ENCODE data around the gene ARHGAP21. TPM values are rescaled to one million over a fixed set of nuclear protein-coding genes. Genes with fewer than 3 reads are reported as not detected.
"Not testable (repeated sequence)": the region's sequence is repeated elsewhere in the genome, so short reads cannot be mapped to it uniquely, and the experiment has no call there.

The ARHGAP21 gene
- total RNA-seq (2021) = 93.1 and 115 TPM in 2 replicates
- Bru-seq, nascent RNA = percentile 92 among the genes with signal in this experiment
- percentile 87 among the genes with signal in this experiment for BruChase-seq, experiment 1, labeled RNA remaining after a 2-hour chase
- BruChase-seq, experiment 2, labeled RNA remaining after a 6-hour chase = percentile 86 among the genes with signal in this experiment
- long read RNA-seq, partial matches to known transcripts = 5 of 12 reads
- long read RNA-seq, other reads (novel, unspliced or antisense) = 6 of 12 reads

- Histone ChIP-seq H3K9me3 (ENCODE audit: insufficient read depth, low read depth) (no peaks in the 10 kb centered on the region), H3K4me2 (peak within 1 kb of the TSS; percentile 97), H3K79me2 (ENCODE audit: low read depth) (peaks cover 37% of the 10 kb centered on the region), H3K27me3 (ENCODE audit: insufficient read depth, low read depth) (no peaks in the 10 kb centered on the region), H3K9me2 (ENCODE audit: insufficient read depth) (no peaks in the 10 kb centered on the region), H4K20me1 (ENCODE audit: insufficient read depth) (no peaks in the 10 kb centered on the region), H3K4me3 (peak within 1 kb of the TSS; percentile 95), H3K4me1 (replicated peaks; ENCODE audit: insufficient read depth) (peaks cover 21% of the 10 kb centered on the region), H3K27ac (peak within 1 kb of the TSS; percentile 57), H2AFZ (peak within 1 kb of the TSS; percentile 82), H3F3A (ENCODE audit: insufficient read depth, low read depth) (peaks cover 7% of the 10 kb centered on the region; the same call in 1 of the 2 replicates), H3K36me3 (ENCODE audit: low read depth) (no peaks in the 10 kb centered on the region)
- peak in 1 of 2 experiments; percentile 67 for DNase-seq
- intact Hi-C loops (cut with micrococcal nuclease; ENCODE audit: unreplicated experiment) = loop anchor here (1.0 to 5.0 kb wide), 8 partner anchors 39 to 358 kb away; partner anchors contain the start of genes ENKUR, PRTFDC1 and THNSL1
- CTCF ChIA-PET = interaction anchor here (0.7 kb wide), 1 partner anchor 105 kb away, joined by 6 read pairs; no protein-coding TSS in a partner anchor
- POLR2A ChIA-PET (ENCODE audit: unreplicated experiment) = interaction anchor here (0.5 to 1.5 kb wide), 5 partner anchors 21 to 292 kb away, joined by 3 to 5 read pairs (median 3); partner anchors contain the start of gene ENKUR
- TF ChIP-seq CTCF (conservative IDR thresholded peaks at IDR 0.05) (no peak), EZH2 (IDR thresholded peaks at IDR 0.05; ENCODE audit: low read depth) (no peak)
- no TSS peak for BruUV-seq (replicated peaks)
These were observed at the start of gene ARHGAP21 for GRCh38 chr10:24723788-24724380. ARHGAP21 (minus strand) TSS chr10:24723887; CDS start chr10:24721899, 1,988 bp downstream.

- H3K4me2 ChIP-seq = no peak overlapping the region
- TF ChIP-seq EZH2 (IDR thresholded peaks at IDR 0.05; ENCODE audit: low read depth) = no peak
- no peak for TF ChIP-seq CTCF (conservative IDR thresholded peaks at IDR 0.05)
- H3K79me2 ChIP-seq (ENCODE audit: low read depth) = no peaks in the 10 kb centered on the region
- BruUV-seq (replicated peaks) = no TSS peak
- H3K9me2 ChIP-seq (ENCODE audit: insufficient read depth) = no peaks in the 10 kb centered on the region
- no peaks in the 10 kb centered on the region for H3K36me3 ChIP-seq (ENCODE audit: low read depth)
- no peak overlapping the region for H2AFZ ChIP-seq
- ChIA-PET POLR2A (ENCODE audit: unreplicated experiment) (no interaction called here), CTCF (no interaction called here)
- DNase-seq = no peak
- no peaks in the 10 kb centered on the region for H3F3A ChIP-seq (ENCODE audit: insufficient read depth, low read depth)
- H4K20me1 ChIP-seq (ENCODE audit: insufficient read depth) = no peaks in the 10 kb centered on the region
- intact Hi-C loops (cut with micrococcal nuclease; ENCODE audit: unreplicated experiment) = no loop called here
- no peaks in the 10 kb centered on the region for H3K4me1 ChIP-seq (replicated peaks; ENCODE audit: insufficient read depth)
- no peaks in the 10 kb centered on the region for H3K27me3 ChIP-seq (ENCODE audit: insufficient read depth, low read depth)
- no peak overlapping the region for H3K27ac ChIP-seq
- no peak overlapping the region for H3K4me3 ChIP-seq
- H3K9me3 ChIP-seq (ENCODE audit: insufficient read depth, low read depth) = no peaks in the 10 kb centered on the region
These were observed 48.4 kb upstream of the ARHGAP21 start for GRCh38 chr10:24771943-24772694.

GRCh38 chr10:24764991-24765390 is 41.3 kb upstream of the ARHGAP21 start:
- H3K9me3 ChIP-seq (ENCODE audit: insufficient read depth, low read depth); intact Hi-C loops (cut with micrococcal nuclease; ENCODE audit: unreplicated experiment); H3F3A ChIP-seq (ENCODE audit: insufficient read depth, low read depth); CTCF ChIA-PET; POLR2A ChIA-PET (ENCODE audit: unreplicated experiment); H3K4me3 ChIP-seq; H3K9me2 ChIP-seq (ENCODE audit: insufficient read depth); H2AFZ ChIP-seq; H3K4me2 ChIP-seq; H4K20me1 ChIP-seq (ENCODE audit: insufficient read depth); DNase-seq; H3K79me2 ChIP-seq (ENCODE audit: low read depth); H3K36me3 ChIP-seq (ENCODE audit: low read depth); H3K27me3 ChIP-seq (ENCODE audit: insufficient read depth, low read depth); BruUV-seq (replicated peaks); H3K27ac ChIP-seq: not testable (repeated sequence)
- H3K4me1 ChIP-seq (replicated peaks; ENCODE audit: insufficient read depth) = peaks cover 18% of the 10 kb centered on the region
